Measurements from ENCODE around the gene PITX2. TPM values are rescaled to one million over a fixed set of nuclear protein-coding genes. Genes with fewer than 3 reads are reported as not detected.

The PITX2 gene
- total RNA-seq, 2 donors from 2014 or later, result not detected

- no peak for DNase-seq (ENCODE audit: low spot score in 2 of 2)
- peaks cover 30 to 45% of the 10 kb centered on the region in 2 donors for H3K36me3 Mint-ChIP-seq
- ATAC-seq, result no peak
- peak overlapping the region in 1 of 2 donors; percentile 60 for H3K27ac Mint-ChIP-seq
- H3K9me3 Mint-ChIP-seq, result peaks cover 14 to 20% of the 10 kb centered on the region in 2 donors
These were observed 7.2 kb upstream of the PITX2 start for GRCh38 chr4:110629780-110630687.

- Mint-ChIP-seq H3K36me3 (peaks cover 24 to 53% of the 10 kb centered on the region in 2 donors), H3K9me3 (peaks cover 10 to 23% of the 10 kb centered on the region in 2 donors), H3K27ac (peak overlapping the region in 1 of 2 donors; percentile 22)
- DNase-seq (ENCODE audit: low spot score in 2 of 2) (no peak), ATAC-seq (no peak)
These were observed 6.4 kb upstream of the PITX2 start for GRCh38 chr4:110629214-110629754.

- Mint-ChIP-seq H3K9me3 (peaks cover 10 to 23% of the 10 kb centered on the region in 2 donors), H3K27ac (no peak overlapping the region), H3K36me3 (peaks cover 25 to 52% of the 10 kb centered on the region in 2 donors)
- DNase-seq (ENCODE audit: low spot score in 2 of 2), result no peak
- no peak for ATAC-seq
These were observed 5.9 kb upstream of the PITX2 start for GRCh38 chr4:110628663-110629213.

- H3K9me3 Mint-ChIP-seq, result peaks cover 10 to 23% of the 10 kb centered on the region in 2 donors
- peaks cover 31 to 54% of the 10 kb centered on the region in 2 donors for H3K36me3 Mint-ChIP-seq
- DNase-seq (ENCODE audit: low spot score in 2 of 2) (no peak), ATAC-seq (no peak)
- peak overlapping the region in 1 of 2 donors; percentile 31 for H3K27ac Mint-ChIP-seq
These were observed 5.2 kb upstream of the PITX2 start for GRCh38 chr4:110627977-110628662.

- no peak for DNase-seq (ENCODE audit: low spot score in 2 of 2)
- no peak for ATAC-seq
- H3K9me3 Mint-ChIP-seq, result peaks cover 10 to 23% of the 10 kb centered on the region in 2 donors
- H3K36me3 Mint-ChIP-seq, result peaks cover 28 to 57% of the 10 kb centered on the region in 2 donors
- no peak overlapping the region for H3K27ac Mint-ChIP-seq
These were observed 3.8 kb upstream of the PITX2 start for GRCh38 chr4:110626532-110627153.

GRCh38 chr4:110625576-110626257 lies 2.8 kb upstream of the PITX2 start:
- H3K27ac Mint-ChIP-seq, result no peak overlapping the region
- H3K9me3 Mint-ChIP-seq, result peaks cover 10 to 23% of the 10 kb centered on the region in 2 donors
- DNase-seq (ENCODE audit: low spot score in 2 of 2), result no peak
- peaks cover 27 to 51% of the 10 kb centered on the region in 2 donors for H3K36me3 Mint-ChIP-seq
- no peak for ATAC-seq

- Mint-ChIP-seq H3K9me3 (peaks cover 10 to 23% of the 10 kb centered on the region in 2 donors), H3K27ac (no peak overlapping the region), H3K36me3 (peaks cover 32 to 51% of the 10 kb centered on the region in 2 donors)
- DNase-seq (ENCODE audit: low spot score in 2 of 2), result no peak
- no peak for ATAC-seq
These were observed 2.1 kb upstream of the PITX2 start for GRCh38 chr4:110624904-110625494.

- Mint-ChIP-seq H3K36me3 (peaks cover 38 to 52% of the 10 kb centered on the region in 2 donors), H3K27ac (no peak overlapping the region), H3K9me3 (peaks cover 10 to 23% of the 10 kb centered on the region in 2 donors)
- DNase-seq (ENCODE audit: low spot score in 2 of 2) (no peak), ATAC-seq (no peak)
These were observed 1.5 kb upstream of the PITX2 start for GRCh38 chr4:110624398-110624780.

- H3K9me3 Mint-ChIP-seq, result peaks cover 10 to 23% of the 10 kb centered on the region in 2 donors
- peak overlapping the region in 1 of 2 donors; percentile 52 for H3K27ac Mint-ChIP-seq
- H3K36me3 Mint-ChIP-seq, result peaks cover 35 to 56% of the 10 kb centered on the region in 2 donors
- no peak for DNase-seq (ENCODE audit: low spot score in 2 of 2)
- no peak for ATAC-seq
These were observed 981 bp upstream of the PITX2 start for GRCh38 chr4:110623718-110624397.

GRCh38 chr4:110621839-110622751 lies 782 bp downstream of the PITX2 start:
- no peak for ATAC-seq
- Mint-ChIP-seq H3K9me3 (peaks cover 6 to 15% of the 10 kb centered on the region in 2 donors), H3K36me3 (peaks cover 31 to 53% of the 10 kb centered on the region in 2 donors), H3K27ac (peak overlapping the region in 1 of 2 donors; percentile 9)
- no peak for DNase-seq (ENCODE audit: low spot score in 2 of 2)

- Mint-ChIP-seq H3K36me3 (peaks cover 31 to 53% of the 10 kb centered on the region in 2 donors), H3K9me3 (peaks cover 6 to 14% of the 10 kb centered on the region in 2 donors), H3K27ac (peak overlapping the region in 1 of 2 donors; percentile 9)
- DNase-seq (ENCODE audit: low spot score in 2 of 2) (no peak), ATAC-seq (no peak)
These were observed 1.5 kb downstream of the PITX2 start for GRCh38 chr4:110621328-110621812.

- H3K36me3 Mint-ChIP-seq, result peaks cover 31 to 58% of the 10 kb centered on the region in 2 donors
- no peak overlapping the region for H3K27ac Mint-ChIP-seq
- DNase-seq (ENCODE audit: low spot score in 2 of 2) (no peak), ATAC-seq (peak in 1 of 2 donors; percentile 25)
- H3K9me3 Mint-ChIP-seq, result peaks cover 6 to 14% of the 10 kb centered on the region in 2 donors
These were observed 2.1 kb downstream of the PITX2 start for GRCh38 chr4:110620691-110621327.

GRCh38 chr4:110620322-110620690 lies 2.6 kb downstream of the PITX2 start:
- peaks cover 31 to 56% of the 10 kb centered on the region in 2 donors for H3K36me3 Mint-ChIP-seq
- peaks cover 6 to 14% of the 10 kb centered on the region in 2 donors for H3K9me3 Mint-ChIP-seq
- DNase-seq (ENCODE audit: low spot score in 2 of 2) (no peak), ATAC-seq (no peak)
- H3K27ac Mint-ChIP-seq, result no peak overlapping the region

All from activated naive CD4-positive, alpha-beta T cell treated with anti-CD3 and anti-CD28 coated beads, Interleukin-2, amount 50 U/mL, for 72 hours (primary cell).